GM18498 (cell line): ENCODE measurements around the gene YIF1A.
"Not testable (repeated sequence)": the region's sequence is repeated elsewhere in the genome, so short reads cannot be mapped to it uniquely, and the experiment has no call there.

Source experiments
- ATAC-seq: cut with Tn5 transposase; IDR thresholded peaks from one replicate; pipeline ENCODE4 v1.9.1; 2021; ENCODE audit warnings: mild to moderate bottlenecking, moderate library complexity; ENCODE audit not compliant: unreplicated experiment

YIF1A gene

DNA sequence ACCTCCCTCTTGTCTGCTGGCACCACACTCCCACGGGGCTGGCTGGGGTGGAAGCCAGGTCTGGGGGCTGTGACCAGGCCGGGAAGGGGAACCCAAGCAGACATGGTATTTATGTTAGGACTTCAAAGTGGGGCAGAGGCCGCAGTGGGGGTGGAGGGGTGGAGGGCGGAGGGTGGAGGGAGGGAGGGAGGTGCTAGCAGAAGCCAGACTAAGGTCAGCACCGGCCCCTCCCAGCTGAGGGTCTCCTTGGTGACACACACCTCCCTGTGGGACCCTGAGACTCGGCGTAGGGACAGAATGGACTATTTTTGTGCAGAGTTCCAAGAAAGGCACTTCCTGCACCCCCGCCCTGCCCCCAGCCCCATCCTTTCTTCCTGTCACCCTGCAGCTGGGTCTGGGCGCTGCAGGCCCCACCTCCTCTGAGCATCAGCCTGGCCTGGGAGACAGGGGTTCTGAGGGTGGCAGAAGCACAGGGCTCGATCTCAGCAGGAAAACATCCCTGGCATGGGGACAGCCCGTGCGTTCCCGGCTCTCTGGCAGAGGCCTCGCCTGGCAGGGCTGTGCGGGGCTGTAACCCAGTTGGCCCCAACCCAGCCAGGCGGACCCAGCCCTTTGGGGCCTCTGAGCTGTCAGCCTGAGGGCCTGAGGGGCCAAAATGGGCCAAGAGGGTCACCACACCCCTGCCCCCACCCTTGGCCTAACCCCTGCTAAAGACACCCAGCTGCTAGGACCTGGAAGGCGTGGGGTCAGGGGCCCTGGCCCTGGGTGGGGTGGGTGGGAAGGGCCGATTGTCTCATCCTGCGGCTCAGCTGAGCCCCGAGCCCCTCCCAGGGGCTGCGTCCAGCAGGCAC is 37.5 kb upstream of the YIF1A start:
- ATAC-seq: no peak

GRCh38 chr11:66325263-66325671 is 36.3 kb upstream of the YIF1A start:
- ATAC-seq: no peak

DNA sequence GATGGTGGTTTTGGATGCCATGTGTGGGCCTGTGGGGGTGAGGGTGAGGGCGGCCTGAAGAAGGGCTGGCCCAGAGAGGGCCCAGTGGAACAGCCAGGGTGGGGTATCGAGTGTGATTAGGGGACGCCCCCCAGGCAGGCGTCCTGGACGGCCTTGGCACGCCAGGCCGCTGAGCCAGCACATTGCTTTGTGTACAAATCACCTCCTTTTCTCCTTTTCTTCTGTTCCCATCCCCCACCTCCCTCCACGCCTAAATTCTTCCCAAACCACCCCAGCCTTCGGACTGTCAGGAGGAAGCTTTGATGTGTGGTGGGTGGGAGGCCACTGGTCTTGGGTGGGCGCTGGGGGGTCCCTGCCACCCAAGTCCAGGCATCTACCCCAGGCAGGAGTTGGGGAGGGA is 35.7 kb upstream of the YIF1A start:
- ATAC-seq: no peak

DNA sequence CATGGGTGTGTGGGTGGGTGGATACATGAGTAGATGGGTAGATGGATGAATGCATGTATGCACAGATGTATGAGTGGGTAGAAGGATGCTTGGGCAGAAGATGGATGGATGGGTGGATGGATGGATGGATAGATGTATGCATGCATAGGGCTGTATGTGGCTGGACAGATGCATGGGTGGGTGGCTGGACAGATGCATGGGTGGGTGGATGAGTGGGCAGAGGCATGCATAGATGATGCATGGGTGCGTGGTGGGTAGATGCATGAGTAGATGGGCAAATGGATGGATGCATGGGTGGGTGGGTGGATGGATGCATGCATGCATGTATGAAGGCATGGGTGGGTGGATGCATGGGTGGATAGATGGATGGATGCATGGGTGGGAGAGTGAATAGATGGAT is 34.7 kb upstream of the YIF1A start:
- no peak for ATAC-seq

GRCh38 chr11:66322732-66323427 is 33.9 kb upstream of the YIF1A start:
- no peak for ATAC-seq

GRCh38 chr11:66321606-66322005 is 32.7 kb upstream of the YIF1A start:
- no peak for ATAC-seq

GRCh38 chr11:66320748-66321147 is 31.8 kb upstream of the YIF1A start:
- not testable (repeated sequence) for ATAC-seq

GRCh38 chr11:66320289-66320688 is 31.3 kb upstream of the YIF1A start:
- not testable (repeated sequence) for ATAC-seq

- ATAC-seq: no peak
These were observed 29.6 kb upstream of the YIF1A start for GRCh38 chr11:66318600-66318970.

GRCh38 chr11:66317723-66318599 is 29.0 kb upstream of the YIF1A start:
- no peak for ATAC-seq

DNA sequence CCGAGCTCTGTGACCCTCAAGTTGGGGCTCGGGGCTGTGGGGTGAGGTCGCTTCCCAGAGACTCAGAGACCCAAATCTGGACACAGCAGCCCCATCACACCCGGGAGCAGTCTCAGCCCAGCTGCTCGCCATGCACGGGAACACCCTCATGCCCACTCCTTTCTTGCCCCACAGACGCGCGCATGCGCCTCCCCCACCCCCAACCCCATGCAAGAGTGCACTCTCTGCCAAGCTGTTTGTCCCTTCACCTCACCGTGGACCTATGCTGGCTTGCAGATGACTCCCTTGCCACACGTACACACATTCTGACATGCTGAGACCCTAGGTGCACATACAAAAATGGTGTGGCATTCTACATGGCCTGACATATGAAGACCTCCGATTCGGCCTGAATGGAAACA is 28.4 kb upstream of the YIF1A start:
- no peak for ATAC-seq

DNA sequence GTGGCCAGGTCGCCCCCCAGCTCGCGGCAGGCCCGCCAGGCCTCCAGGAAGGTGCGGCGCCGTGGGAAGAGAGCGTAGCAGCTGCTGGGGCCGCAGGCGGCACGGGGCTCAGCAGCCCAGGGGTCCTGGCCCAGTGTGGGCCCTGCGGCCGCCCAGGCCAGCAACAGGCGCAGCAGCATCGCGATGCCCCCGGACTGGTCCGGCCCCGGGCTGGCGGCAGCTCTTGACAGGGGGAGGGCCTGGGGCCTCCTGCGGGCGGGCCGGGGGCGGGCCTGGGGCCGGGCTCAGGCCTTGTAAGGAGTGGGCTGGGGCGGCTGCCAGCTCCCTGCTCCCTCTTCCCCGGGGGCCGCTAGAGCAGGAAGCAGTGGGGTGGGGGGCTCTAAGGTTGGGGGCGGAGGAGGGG is 27.9 kb upstream of the YIF1A start, which contains the start of gene CD248:
CD248 (minus strand) TSS at position 196 of the 403 bp plus-strand sequence; CDS start at position 179, 17 bp downstream.
- ATAC-seq: no peak

DNA sequence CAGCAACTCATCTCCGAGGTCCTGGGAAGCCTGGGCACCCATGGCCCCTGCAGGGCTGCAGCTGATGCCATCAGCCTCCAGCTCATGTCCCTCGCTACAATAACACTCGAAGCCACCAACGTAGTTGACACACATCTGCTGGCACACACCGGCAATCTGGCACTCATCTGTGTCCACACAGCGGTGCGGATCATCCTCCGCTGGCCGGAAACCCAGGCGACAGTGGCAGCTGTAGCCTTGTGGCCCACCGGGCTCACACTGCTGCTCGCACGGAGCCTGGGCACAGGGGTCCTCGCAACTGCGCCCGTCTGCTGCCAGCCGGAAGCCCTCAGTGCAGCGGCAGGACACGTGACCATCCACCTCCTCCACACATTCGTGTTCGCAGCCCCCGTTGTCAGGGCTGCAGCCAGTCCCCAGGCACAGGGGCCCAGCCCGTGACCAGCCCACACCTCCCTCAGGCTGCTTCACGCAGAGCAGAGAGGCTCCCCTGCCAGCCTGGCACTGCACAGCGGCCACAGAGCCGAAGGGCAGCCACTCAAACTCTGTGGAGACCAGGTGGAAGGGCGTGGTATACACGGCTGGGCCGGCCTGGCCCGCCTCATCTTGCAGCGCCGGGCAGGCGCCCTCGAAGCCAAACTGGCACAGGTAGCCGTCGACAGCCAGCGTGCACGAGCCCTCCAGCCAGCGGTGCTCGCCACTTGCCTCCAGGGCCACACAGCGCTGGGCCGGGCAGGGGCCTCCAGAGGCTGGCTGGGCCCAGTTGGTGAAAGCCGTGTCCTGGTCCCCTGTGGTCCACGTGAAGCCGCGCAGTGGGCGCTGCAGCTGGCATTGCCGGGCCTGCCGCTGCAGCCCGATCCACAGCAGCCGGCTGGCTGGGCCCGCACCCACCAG is 27.2 kb upstream of the YIF1A start:
- no peak for ATAC-seq

- ATAC-seq: no peak
These were observed 26.5 kb upstream of the YIF1A start for GRCh38 chr11:66315498-66315885.

DNA sequence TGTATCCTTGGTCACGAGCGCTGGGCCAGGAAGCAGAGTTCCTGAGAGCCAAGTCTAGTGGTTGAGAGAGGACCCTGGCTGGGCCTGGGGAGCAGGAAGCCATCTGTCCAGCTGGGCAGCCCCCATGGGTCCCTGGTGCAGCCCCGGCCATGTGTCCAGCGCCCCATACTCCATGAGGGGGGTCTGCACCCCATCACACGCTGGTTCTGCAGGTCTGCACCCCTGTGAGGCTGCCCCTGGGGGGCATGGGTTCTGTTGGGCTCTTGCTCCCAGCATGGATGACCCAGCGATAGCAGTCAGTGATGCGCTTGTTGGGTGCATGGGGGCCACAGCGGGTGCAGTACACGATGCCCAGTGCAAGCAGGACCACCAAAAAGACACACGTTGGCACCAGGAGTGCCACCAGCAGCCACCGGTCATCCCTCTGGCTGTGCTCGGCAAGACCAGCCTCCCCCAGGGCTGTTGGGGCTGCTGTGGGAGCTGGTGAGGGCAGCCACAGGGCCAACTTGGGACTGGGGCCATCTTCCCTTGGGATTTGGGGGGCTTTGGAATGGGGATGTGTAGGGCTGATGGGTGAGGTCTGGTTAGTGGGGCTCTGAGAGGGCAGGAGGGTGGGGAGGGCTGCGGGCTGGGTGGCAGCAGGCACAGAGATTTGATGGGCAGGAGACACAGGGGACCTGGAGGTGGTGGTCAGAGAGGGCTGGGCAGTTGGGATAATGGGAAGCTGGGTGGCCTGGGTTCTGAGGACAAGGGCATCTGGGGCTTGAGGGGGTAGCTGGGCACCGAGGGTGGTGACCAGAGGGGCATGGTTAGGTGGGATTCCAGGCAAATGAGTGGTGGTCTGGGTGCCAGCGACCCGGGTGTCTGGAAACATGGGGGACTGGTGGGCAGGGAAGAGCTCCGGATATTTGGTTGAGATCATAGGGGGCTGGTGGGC is 25.9 kb upstream of the YIF1A start:
- no peak for ATAC-seq

DNA sequence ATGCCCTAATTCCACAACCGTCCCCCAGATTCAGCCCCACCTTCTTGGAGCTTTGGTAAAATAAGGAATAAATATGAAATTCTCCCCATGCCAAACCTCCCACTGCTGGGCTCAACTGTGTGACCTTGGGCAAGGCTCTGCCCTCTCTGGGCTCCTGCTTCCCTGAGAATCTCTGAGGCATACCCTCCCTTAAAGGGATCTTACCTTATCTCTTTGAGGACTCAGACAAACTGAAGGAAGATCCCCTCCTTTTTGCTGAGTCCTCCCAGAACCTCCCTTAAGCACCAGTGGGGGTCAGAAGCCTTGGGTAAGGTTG is 25.2 kb upstream of the YIF1A start:
- no peak for ATAC-seq

DNA sequence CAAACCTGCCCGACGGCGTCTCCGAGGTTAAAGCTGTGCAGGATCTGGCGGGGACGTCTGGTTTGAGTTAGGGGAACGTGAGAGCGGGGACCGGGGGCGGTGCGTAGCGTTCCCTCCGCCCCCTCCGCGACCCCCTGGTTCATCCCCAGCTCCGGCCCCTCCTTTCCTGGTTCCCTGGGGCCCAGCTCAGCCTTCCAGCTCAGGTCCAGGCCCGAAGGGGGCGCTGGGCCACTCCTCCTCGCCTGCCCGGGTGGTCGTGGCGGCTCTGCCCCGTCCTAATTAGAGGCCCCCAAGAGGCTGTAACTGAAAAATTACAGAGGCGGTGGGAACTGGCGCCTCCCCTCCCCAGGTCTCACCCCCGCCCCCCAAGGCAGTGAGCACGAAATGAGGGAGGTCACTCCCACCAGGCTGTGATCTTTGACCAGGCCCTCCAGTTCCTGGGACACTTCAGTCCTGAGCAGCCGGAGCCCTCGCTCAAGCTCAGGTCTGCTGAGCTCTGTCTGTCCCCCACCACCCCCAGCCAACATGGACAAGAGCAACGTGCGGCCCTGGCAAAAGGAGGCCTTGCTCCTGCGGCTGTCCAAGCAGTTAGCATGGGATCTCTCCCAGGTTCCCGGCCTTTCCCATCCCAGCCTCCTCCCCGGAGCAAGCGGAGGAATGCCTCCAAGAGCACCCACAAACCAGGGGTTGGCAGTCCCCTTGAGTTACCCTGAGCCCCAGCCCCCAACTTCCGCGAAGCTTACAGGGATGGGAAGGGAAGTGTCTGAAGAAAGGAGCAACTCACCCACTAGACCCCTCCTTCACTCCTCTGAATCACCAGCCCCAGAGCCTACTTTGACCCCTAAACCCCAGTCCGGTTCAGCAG is 24.6 kb upstream of the YIF1A start:
- ATAC-seq: no peak

- peak; percentile 58 for ATAC-seq
These were observed 23.8 kb upstream of the YIF1A start for GRCh38 chr11:66312549-66313320.
